CD1c-positive myeloid dendritic cell (primary cell): ENCODE measurements around the gene CCDC7.
"Not testable (repeated sequence)": the region's sequence is repeated elsewhere in the genome, so short reads cannot be mapped to it uniquely, and the experiment has no call there.

Experiments used
- DNase-seq: peaks from one replicate; pipeline ENCODE4 v3.0.0-alpha.2; 2016; ENCODE audit errors: extremely low spot score

CCDC7 gene

GRCh38 chr10:32454148-32454547 is 8.2 kb downstream of the CCDC7 start:
- DNase-seq, result no peak

DNA sequence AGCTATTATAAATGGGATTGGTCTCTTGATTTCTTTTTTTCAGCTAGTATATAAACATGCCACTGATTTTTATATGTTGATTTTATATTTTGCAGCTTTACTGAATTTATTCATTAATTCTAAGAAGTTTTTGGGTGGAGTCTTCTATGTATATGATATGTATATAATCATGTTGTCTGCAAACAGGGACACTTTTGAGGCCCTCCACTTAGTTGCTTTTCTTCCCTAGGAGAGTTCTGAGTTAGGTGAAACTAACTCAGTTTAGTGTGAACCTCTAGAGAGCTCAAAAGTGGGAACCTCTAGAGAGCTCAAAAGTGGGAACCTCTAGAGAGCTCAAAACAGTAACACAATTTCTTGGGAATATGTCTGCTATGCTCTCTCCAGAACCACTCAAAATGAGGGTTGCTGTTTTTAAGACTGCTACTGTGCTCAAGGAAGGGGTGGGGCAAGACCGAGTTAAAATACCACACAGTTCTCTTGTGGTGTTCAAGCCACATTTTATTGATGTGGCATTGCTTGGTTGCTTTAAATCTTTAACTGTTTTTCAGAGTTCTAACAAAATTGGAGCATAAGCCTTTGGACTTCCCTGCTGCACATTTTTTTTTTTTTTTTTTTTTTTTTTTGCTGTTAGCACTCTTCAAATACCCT is 13.2 kb downstream of the CCDC7 start:
- DNase-seq, result peak; percentile 28

GRCh38 chr10:32461203-32461602 is 15.3 kb downstream of the CCDC7 start:
- DNase-seq, result no peak

- no peak for DNase-seq
Observed at GRCh38 chr10:32471232-32471631, 25.3 kb downstream of the CCDC7 start.

DNA sequence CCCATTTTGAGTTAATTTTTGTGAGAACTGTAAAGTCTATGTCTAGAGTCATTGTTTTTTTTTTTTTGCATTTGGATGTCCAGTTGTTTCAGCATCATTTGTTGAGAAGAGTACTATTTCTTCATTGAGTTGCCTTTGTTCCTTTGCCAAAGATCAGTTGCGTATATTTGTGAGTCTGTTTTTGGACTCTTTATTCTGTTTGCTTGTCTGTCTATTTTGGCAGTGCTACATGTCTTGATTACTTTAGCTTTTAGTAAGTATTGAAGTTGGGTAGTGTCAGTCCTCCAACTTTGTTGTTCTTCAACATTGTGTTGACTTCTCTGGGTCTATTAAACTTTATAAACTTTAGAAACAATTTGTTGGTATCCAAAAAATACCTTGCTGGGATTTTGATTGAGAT is 31.6 kb downstream of the CCDC7 start:
- no peak for DNase-seq

DNA sequence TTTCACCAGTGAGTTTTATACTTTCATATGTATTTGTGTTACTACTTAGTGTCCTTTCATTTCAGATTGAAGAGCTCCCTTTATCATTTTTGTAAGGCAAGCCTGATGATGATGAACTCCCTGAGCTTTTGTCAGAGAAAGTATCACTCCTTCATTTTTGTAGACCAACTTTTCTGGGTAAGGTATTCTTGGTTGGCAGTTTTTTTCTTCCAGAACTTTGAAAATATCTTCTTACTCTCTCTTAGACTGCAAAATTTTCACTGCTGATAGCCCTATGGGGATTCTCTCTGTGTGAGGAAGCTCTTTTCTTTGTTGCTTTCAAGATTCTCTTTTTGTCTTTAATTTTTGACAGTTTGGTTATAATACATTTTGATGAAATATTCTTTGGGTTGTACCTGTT is 35.7 kb downstream of the CCDC7 start:
- no peak for DNase-seq

GRCh38 chr10:32483019-32483502 is 37.1 kb downstream of the CCDC7 start:
- DNase-seq, result not testable (repeated sequence)

DNA sequence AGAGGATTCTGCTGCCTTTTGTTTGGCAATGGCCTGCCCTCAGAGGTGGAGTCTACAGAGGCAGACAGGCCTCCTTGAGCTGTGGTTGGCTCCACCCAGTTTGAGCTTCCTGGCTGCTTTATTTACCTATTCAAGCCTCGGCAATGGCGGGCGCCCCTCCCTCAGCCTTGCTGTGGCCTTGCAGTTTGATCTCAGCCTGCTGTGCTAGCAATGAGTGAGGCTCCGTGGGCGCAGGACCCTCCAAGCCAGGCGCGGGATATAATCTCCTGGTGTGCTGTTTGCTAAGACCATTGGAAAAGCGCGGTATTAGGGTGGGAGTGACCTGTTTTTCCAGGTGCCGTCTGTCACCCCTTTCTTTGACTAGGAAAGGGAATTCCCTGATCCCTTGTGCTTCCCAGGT is 42.1 kb downstream of the CCDC7 start:
- not testable (repeated sequence) for DNase-seq

GRCh38 chr10:32489158-32489557 is 43.2 kb downstream of the CCDC7 start:
- DNase-seq, result no peak

- DNase-seq, result no peak
Observed at GRCh38 chr10:32489901-32490300, 44.0 kb downstream of the CCDC7 start.

GRCh38 chr10:32494562-32494961 is 48.6 kb downstream of the CCDC7 start:
- DNase-seq, result not testable (repeated sequence)

DNA sequence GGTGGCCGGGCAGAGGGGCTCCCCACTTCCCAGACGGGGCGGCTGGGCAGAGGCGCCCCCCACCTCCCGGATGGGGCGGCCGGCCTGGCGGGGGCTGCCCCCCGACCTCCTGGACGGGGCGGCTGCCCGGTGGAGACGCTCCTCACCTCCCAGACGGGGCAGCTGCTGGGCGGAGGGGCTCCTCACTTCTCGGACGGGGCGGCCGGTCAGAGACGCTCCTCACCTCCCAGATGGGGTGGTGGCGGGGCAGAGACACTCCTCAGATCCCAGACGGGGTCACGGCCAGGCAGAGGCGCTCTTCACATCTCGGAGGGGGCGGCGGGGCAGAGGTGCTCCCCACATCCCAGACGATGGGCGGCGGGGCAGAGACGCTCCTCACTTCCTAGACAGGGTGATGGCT is 54.2 kb downstream of the CCDC7 start:
- DNase-seq, result not testable (repeated sequence)

- DNase-seq, result no peak
Observed at GRCh38 chr10:32501906-32502305, 56.0 kb downstream of the CCDC7 start.

DNA sequence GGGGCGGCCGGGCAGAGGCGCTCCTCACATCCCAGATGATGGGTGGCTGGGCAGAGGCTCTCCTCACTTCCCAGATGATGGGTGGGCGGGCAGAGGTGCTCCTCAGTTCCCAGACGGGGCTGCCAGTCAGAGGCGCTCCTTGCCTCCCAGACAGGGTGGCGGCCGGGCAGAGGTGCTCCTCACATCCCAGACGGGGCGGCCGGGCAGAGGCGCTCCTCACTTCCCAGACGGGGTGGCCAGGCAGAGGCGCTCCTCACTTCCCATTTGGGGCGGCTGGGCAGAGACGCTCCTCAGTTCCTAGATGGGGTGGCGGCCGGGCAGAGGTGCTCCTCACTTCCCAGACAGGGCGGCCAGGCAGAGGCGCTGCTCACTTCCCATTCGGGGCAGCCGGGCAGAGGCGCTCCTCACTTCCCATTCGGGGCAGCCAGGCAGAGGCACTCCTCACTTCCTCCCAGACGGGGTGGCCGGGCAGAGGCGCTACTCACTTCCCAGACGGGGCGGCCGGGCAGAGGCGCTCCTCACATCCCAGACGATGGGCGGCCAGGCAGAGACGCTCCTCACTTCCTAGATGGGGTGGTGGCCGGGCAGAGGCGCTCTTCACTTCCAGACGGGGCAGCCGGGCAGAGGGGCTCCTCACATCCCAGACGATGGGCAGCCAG is 60.0 kb downstream of the CCDC7 start:
- not testable (repeated sequence) for DNase-seq

GRCh38 chr10:32511599-32511998 is 65.7 kb downstream of the CCDC7 start:
- no peak for DNase-seq

DNA sequence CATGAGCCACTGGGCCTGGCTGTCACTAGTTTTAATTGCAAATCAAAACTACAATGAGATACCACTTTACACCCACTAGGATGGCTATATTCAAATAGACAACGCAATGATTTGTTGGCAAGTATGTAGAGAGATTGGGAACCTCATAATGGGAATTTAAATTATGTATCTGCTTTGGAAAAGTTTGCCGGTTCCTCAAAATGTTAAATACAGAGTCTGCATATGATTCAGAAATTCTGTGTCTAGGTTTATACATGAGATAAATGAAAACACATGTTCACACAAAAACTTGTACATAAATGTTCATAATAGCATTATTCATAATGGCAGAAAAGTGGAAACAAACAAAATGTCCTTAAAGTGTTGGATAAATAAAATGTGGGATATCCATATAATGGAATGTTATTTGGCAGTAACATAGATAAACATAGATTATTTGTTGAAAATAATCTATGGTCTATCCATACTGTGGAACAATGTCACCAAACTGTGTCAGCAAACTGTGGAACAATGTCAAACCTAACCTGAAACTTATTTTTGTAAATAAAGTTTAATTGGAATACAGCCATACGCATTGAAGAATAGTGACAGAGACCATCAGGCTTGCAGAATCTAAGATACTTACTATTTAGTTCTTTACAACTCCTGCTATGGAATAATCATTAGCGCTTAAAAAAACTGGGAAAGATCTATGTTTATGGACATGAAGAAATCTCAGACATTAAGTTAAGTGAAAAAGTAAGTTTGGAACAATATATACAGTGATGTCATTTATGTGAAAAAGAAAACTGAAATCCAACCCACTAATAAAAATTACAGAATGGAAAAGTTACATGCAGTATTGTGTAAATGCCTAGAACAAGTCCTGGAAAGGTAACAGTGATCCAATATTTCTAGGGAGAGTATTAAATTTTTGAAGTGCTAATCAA is 70.9 kb downstream of the CCDC7 start:
- no peak for DNase-seq

GRCh38 chr10:32530231-32530630 is 84.3 kb downstream of the CCDC7 start:
- DNase-seq, result no peak

DNA sequence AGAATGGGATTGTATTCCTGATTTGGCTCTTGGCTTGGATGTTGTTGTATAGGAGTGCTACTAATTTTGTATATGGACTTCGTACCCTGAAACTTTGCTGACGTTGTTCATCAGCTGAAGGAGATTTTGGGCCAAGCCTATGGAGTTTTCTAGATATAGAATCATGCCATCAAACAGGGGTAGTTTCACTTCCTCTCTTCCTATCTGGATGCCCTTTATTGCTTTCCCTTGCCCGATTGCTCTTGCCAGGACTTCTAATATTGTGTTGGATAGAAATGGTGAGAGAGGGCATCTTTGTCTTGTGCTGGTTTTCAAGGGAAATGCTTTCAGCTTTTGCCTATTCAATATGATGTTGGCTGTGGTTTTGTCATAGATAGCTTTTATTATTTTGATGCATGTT is 92.3 kb downstream of the CCDC7 start:
- DNase-seq, result no peak

DNA sequence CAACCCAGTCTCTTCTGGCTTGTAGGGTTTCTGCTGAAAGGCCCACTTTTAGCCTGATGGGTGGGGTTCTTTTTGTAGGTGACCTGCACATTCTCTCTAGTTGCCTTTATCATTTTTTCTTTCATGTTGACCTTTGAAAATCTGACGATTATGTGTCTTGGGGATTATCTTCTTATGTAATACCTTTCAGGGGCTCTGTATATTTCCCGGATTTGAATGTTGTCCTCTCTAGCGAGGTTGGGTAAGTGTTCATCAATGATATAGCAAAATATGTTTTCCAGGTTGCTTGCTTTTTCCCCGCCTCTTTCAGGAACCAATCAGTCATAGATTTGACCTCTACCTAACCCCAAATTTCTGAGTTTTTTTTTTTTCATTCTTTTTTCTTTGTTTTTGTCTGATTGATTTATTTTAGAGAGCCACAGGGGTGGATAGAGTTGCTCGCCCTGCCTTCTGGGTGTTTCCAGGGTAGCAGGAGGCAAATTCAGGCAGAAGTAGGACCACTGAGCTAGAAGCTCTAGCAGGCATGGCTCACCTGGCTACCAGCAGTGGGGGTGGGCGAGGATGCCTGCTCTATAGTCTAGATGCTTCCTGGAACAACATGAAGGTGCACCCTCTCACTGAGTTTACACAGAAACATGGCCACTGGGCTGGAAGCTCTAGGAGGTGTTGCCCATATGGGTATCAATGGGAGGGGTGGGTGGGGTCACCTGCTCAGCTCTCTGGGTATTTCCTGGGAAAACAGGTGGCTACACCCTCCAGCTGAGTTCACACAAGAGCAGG is 94.9 kb downstream of the CCDC7 start:
- no peak for DNase-seq

- DNase-seq, result no peak
Observed at GRCh38 chr10:32548208-32548607, 102.3 kb downstream of the CCDC7 start.

DNA sequence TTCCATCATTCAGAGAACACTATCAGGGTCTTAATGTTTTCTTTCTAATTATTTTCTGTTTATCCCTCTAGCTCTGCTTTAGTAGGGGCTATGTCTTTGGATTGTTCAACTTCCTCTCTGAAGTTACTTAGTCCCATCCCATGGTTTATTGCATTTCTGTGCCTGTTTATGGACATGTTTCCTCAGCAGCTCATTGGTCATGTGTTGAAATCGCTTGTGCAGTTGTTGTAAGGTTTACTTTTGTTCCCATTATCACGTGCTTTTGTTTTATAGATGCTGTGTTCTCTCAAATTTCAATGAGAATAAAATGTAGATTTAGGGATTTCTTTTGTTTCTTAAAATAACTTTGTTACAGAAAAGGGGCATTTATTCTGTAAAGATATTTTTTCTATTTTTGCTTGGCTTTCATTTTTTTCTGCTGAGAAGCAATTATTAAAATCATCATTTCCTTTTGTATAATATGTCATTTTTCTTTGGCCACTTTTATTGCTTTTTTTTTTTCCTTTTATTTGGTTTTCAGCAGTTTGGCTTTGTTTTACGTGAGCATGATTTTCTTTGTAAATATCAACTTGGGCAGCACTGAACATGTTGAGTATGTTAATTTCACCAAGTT is 110.9 kb downstream of the CCDC7 start:
- no peak for DNase-seq
